Memory B cell (primary cell): Measurements from ENCODE around the gene RNASE13.
"Not testable (repeated sequence)": the region's sequence is repeated elsewhere in the genome, so short reads cannot be mapped to it uniquely, and the experiment has no call there.

Experiments used
- ATAC-seq: fragments of 150-1000 bp; cut with Tn5 transposase; 2 replicates; pipeline ENCODE4 v1.10.0; 2021; ENCODE audit warnings: low read depth, mild to moderate bottlenecking, moderate library complexity
- DNase-seq, 2 donors: peaks; one replicate each; pipeline ENCODE4 v3.0.0; 2022; ENCODE audit warnings: low spot score in 2 of 2
- H3K27ac Mint-ChIP-seq: one replicate; pipeline ENCODE4 v1.8.0; 2022; ENCODE audit warnings: mild to moderate bottlenecking, moderate library complexity, mixed read lengths
- H3K27me3 Mint-ChIP-seq: one replicate; pipeline ENCODE4 v1.8.0; 2022; ENCODE audit warnings: mixed read lengths
- H3K36me3 Mint-ChIP-seq: one replicate; pipeline ENCODE4 v1.8.0; 2022; ENCODE audit warnings: mild to moderate bottlenecking, mixed read lengths
- H3K4me1 Mint-ChIP-seq: one replicate; pipeline ENCODE4 v1.8.0; 2022; ENCODE audit warnings: mixed read lengths
- H3K4me3 Mint-ChIP-seq: one replicate; pipeline ENCODE4 v1.8.0; 2022; ENCODE audit warnings: mild to moderate bottlenecking, moderate library complexity, mixed read lengths
- H3K9me3 Mint-ChIP-seq: one replicate; pipeline ENCODE4 v1.8.0; 2022; ENCODE audit warnings: mixed read lengths

Gene RNASE13

DNA sequence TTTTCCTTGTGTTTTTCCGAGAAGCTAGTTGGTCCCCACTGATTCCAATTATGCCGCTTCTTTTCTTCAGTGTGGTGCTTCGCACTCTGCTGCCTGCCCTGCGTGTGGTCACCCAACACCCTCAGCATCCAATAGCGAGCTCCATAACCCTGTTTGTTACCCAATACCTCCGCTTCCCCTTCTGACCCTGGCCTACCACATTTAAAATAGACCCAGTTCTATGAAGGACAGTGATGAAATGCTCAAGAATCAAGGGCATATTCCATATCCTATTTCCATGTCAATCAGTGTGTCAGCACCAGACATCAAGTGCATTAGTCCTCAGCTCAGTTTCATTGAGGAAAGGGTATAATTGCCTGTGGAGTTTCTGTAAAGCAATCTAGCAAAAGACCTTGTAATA, 19.3 kb downstream of the RNASE13 start:
- DNase-seq (no peak), ATAC-seq (no peak)
- peaks cover 9% of the 10 kb centered on the region for H3K27me3 Mint-ChIP-seq
- H3K4me1 Mint-ChIP-seq, result peaks cover 4% of the 10 kb centered on the region
- H3K27ac Mint-ChIP-seq, result no peak overlapping the region
- H3K4me3 Mint-ChIP-seq, result no peak overlapping the region
- peaks cover 3% of the 10 kb centered on the region for H3K36me3 Mint-ChIP-seq
- H3K9me3 Mint-ChIP-seq, result no peaks in the 10 kb centered on the region

DNA sequence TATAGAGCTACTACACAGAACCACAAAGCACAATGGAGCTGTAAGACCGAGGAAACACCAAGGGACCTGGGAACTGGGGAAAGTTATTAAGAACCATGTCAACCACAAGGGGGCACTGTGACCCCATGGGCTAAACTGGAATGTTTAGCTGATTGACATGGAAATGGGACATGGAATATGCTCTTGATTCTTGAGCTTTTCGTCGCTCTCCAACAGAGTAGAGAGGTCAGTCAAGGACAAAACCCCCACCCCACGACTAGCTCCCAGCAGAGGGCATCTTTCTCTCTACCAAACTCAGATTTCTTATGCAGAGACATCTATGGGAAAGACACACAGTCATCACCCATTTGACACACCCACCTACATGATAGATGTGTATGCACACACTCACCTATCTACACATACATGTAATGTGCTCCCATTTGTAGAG, 19.8 kb downstream of the RNASE13 start:
- DNase-seq (peak; percentile 77 to 79), ATAC-seq (peak; percentile 74)
- no peaks in the 10 kb centered on the region for H3K9me3 Mint-ChIP-seq
- H3K36me3 Mint-ChIP-seq, result peaks cover 3% of the 10 kb centered on the region
- H3K27me3 Mint-ChIP-seq, result peaks cover 9% of the 10 kb centered on the region
- H3K4me1 Mint-ChIP-seq, result peaks cover 4% of the 10 kb centered on the region
- H3K4me3 Mint-ChIP-seq, result no peak overlapping the region
- no peak overlapping the region for H3K27ac Mint-ChIP-seq

DNA sequence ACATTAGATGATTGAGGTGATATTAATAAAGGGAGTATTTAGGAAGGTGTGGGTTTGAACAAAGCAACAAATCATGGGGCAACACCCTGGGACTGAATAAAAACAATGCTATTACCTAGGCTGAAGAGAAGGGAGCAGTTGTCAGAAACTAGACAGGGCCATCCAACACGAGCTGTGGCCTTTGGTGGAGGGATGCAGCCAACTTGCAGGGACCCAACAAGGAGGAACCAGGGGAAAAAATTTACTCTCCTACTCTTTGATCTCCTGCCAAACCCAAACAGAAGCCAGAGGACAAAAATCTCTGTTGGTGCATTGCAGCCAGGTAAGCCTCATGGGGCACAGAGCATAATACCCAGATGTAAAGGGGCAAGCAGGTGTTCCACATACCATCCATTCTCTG, 23.5 kb downstream of the RNASE13 start:
- Mint-ChIP-seq H3K9me3 (no peaks in the 10 kb centered on the region), H3K27me3 (peaks cover 12% of the 10 kb centered on the region), H3K36me3 (no peaks in the 10 kb centered on the region), H3K4me3 (no peak overlapping the region), H3K4me1 (peaks cover 4% of the 10 kb centered on the region), H3K27ac (no peak overlapping the region)
- ATAC-seq (no peak), DNase-seq (no peak)

GRCh38 chr14:21009721-21010120, 24.9 kb downstream of the RNASE13 start:
- H3K27ac Mint-ChIP-seq, DNase-seq, H3K9me3 Mint-ChIP-seq, H3K36me3 Mint-ChIP-seq, H3K4me1 Mint-ChIP-seq, H3K27me3 Mint-ChIP-seq, ATAC-seq, H3K4me3 Mint-ChIP-seq: not testable (repeated sequence)

GRCh38 chr14:21003788-21004346, 30.7 kb downstream of the RNASE13 start:
- H3K9me3 Mint-ChIP-seq, result no peaks in the 10 kb centered on the region
- DNase-seq (no peak), ATAC-seq (no peak)
- no peak overlapping the region for H3K4me3 Mint-ChIP-seq
- H3K27me3 Mint-ChIP-seq, result no peaks in the 10 kb centered on the region
- no peak overlapping the region for H3K27ac Mint-ChIP-seq
- H3K36me3 Mint-ChIP-seq, result no peaks in the 10 kb centered on the region
- H3K4me1 Mint-ChIP-seq, result no peaks in the 10 kb centered on the region

- DNase-seq (no peak), ATAC-seq (no peak)
- no peak overlapping the region for H3K4me3 Mint-ChIP-seq
- peaks cover 4% of the 10 kb centered on the region for H3K36me3 Mint-ChIP-seq
- H3K9me3 Mint-ChIP-seq, result no peaks in the 10 kb centered on the region
- H3K27ac Mint-ChIP-seq, result no peak overlapping the region
- no peaks in the 10 kb centered on the region for H3K27me3 Mint-ChIP-seq
- H3K4me1 Mint-ChIP-seq, result no peaks in the 10 kb centered on the region
These were observed 33.4 kb downstream of the RNASE13 start for GRCh38 chr14:21001218-21001617.

DNA sequence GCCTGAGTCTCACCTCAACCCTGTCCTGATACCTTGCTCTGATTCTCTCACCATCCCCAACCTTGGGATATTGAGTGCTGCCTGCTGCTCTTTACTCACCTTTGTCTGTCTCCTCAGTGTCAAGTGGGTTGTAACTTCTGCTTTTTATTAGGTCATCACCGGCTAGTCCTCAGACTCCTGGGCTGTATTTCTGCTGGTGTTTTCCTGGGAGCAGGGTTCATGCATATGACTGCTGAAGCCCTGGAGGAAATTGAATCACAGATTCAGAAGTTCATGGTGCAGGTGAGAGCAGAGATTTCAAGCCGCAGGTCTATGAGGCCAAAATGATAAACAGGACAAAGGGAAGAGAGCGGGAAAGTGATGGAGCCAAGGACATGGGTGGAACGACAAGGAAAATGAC, 35.0 kb downstream of the RNASE13 start:
- Mint-ChIP-seq H3K27me3 (no peaks in the 10 kb centered on the region), H3K36me3 (peaks cover 16% of the 10 kb centered on the region), H3K4me3 (no peak overlapping the region), H3K4me1 (no peaks in the 10 kb centered on the region), H3K9me3 (no peaks in the 10 kb centered on the region), H3K27ac (no peak overlapping the region)
- DNase-seq, result no peak
- no peak for ATAC-seq

- H3K27me3 Mint-ChIP-seq, result no peaks in the 10 kb centered on the region
- H3K27ac Mint-ChIP-seq, result no peak within 1 kb of the TSS
- DNase-seq, result no peak
- peaks cover 2% of the 10 kb centered on the region for H3K4me1 Mint-ChIP-seq
- ATAC-seq, result no peak
- H3K36me3 Mint-ChIP-seq, result peaks cover 23% of the 10 kb centered on the region
- no peak within 1 kb of the TSS for H3K4me3 Mint-ChIP-seq
- H3K9me3 Mint-ChIP-seq, result no peaks in the 10 kb centered on the region
These were observed 35.8 kb downstream of the RNASE13 start, which contains the start of gene SLC39A2 for GRCh38 chr14:20998674-20999366. SLC39A2 (plus strand) TSS chr14:20999293; CDS start chr14:20999447, 154 bp downstream.

DNA sequence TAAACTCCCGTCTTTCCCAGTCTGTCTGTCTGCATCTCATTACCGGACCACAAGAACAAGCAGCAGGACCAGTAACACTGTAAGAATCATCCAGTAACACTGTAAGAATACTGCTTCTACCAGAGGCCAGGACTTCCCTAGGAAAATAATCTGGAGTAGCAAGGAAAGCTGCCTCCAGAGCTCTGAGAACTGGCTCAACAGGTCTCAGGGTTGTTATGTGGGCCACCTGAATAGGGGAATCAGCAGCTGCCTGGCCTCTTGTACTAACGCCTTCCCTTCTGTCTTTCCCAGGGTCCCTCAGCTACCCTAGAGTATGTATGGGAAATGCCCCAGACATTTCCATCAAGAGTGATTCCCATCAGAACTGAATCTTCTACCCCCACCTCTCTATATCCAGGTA, 36.5 kb downstream of the RNASE13 start:
- peaks cover 25% of the 10 kb centered on the region for H3K36me3 Mint-ChIP-seq
- H3K4me3 Mint-ChIP-seq, result no peak overlapping the region
- no peaks in the 10 kb centered on the region for H3K9me3 Mint-ChIP-seq
- DNase-seq, result no peak
- peaks cover 3% of the 10 kb centered on the region for H3K4me1 Mint-ChIP-seq
- no peak for ATAC-seq
- H3K27ac Mint-ChIP-seq, result no peak overlapping the region
- H3K27me3 Mint-ChIP-seq, result no peaks in the 10 kb centered on the region

GRCh38 chr14:20997564-20997963, 37.0 kb downstream of the RNASE13 start:
- DNase-seq (no peak), ATAC-seq (no peak)
- Mint-ChIP-seq H3K4me1 (peaks cover 3% of the 10 kb centered on the region), H3K27me3 (no peaks in the 10 kb centered on the region), H3K9me3 (no peaks in the 10 kb centered on the region), H3K36me3 (peaks cover 29% of the 10 kb centered on the region), H3K4me3 (no peak overlapping the region), H3K27ac (no peak overlapping the region)

DNA sequence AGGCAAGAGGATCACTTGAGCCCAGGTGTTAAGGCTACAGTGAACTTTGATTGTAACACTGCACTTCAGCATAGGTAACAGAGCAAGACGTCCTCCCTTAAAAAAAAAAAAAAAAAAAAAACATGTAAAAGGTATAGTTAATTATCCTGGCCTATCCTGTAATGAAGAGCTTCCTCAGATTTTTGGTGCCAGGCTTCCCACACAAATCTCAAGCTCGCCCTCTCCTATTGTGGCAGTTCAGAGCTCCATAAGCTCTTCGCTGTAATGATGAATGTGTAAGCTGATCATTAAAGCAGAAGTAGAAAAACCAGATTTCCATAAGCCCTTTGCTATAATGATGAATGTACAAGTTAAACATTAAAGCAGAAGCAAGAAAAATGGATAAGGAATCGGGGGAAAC, 37.5 kb downstream of the RNASE13 start:
- Mint-ChIP-seq H3K27ac (no peak overlapping the region), H3K27me3 (no peaks in the 10 kb centered on the region), H3K36me3 (peaks cover 29% of the 10 kb centered on the region)

GRCh38 chr14:20996521-20996920, 38.1 kb downstream of the RNASE13 start:
- Mint-ChIP-seq H3K4me3 (no peak overlapping the region), H3K27me3 (no peaks in the 10 kb centered on the region), H3K36me3 (peaks cover 32% of the 10 kb centered on the region), H3K27ac (no peak overlapping the region), H3K9me3 (no peaks in the 10 kb centered on the region), H3K4me1 (peaks cover 6% of the 10 kb centered on the region)
- no peak for ATAC-seq
- DNase-seq, result no peak

More for the DNA sequence above, 37.5 kb downstream of the RNASE13 start:
- H3K4me1 Mint-ChIP-seq, result peaks cover 3% of the 10 kb centered on the region
- H3K9me3 Mint-ChIP-seq, result no peaks in the 10 kb centered on the region
- ATAC-seq (no peak), DNase-seq (no peak)
- no peak overlapping the region for H3K4me3 Mint-ChIP-seq

DNA sequence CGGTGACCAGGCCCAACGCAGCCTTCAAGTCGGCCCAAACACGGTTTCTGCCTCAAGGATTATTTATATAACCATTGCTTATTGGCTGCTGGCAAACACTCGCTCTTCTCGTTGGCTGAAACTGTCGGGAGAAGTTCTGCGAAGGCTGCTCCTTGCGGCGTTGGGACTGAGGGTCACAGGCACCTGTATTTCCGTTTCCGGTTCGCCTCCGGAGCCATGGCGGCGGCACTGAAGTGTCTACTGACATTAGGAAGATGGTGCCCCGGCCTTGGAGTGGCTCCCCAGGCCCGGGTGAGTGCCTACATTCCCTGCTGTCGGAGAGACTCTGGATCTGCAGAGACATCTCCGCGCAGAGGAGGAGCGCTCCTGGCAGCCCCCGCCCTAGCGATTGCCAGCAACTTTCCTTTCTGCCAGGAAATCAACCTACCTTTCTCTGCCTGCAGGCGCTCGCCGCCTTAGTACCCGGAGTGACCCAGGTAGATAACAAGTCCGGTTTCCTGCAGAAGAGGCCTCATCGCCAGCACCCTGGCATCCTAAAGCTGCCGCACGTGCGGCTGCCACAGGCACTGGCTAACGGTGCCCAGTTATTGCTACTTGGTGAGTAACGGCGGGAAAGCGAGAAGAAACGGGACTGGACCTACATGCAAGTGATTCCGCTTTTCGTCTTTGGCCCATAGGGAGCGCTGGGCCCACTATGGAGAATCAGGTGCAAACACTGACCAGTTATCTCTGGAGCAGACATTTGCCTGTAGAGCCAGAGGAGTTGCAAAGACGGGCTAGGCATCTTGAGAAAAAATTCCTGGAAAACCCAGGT, 44.6 kb downstream of the RNASE13 start, which contains the start of gene METTL17:
TSS of gene METTL17 (plus strand) at position 194 of the 814 bp plus-strand sequence. CDS start at position 217, 23 bp downstream.
- peak within 1 kb of the TSS; percentile 87 for H3K27ac Mint-ChIP-seq
- H3K27me3 Mint-ChIP-seq, result no peaks in the 10 kb centered on the region
- H3K9me3 Mint-ChIP-seq, result no peaks in the 10 kb centered on the region
- peaks cover 12% of the 10 kb centered on the region for H3K4me1 Mint-ChIP-seq
- ATAC-seq (peak; percentile 93), DNase-seq (peak; percentile 68 to 69)
- peak within 1 kb of the TSS; percentile 91 for H3K4me3 Mint-ChIP-seq
- H3K36me3 Mint-ChIP-seq, result peaks cover 19% of the 10 kb centered on the region

- no peaks in the 10 kb centered on the region for H3K27me3 Mint-ChIP-seq
- peak overlapping the region; percentile 91 for H3K4me3 Mint-ChIP-seq
- DNase-seq, result no peak
- H3K27ac Mint-ChIP-seq, result peak overlapping the region; percentile 87
- H3K36me3 Mint-ChIP-seq, result peaks cover 14% of the 10 kb centered on the region
- no peak for ATAC-seq
- peaks cover 12% of the 10 kb centered on the region for H3K4me1 Mint-ChIP-seq
- no peaks in the 10 kb centered on the region for H3K9me3 Mint-ChIP-seq
These were observed 45.2 kb downstream of the RNASE13 start for GRCh38 chr14:20989471-20989786.
